GM12873 (cell line): ENCODE measurements around the gene OTOS.

Experiments
- CTCF ChIP-seq: IDR thresholded peaks from 2 replicates; pipeline ENCODE4 v1.5.1; 2012; ENCODE audit warnings: low read depth, mild to moderate bottlenecking, moderate library complexity, low read length, control low read depth; ENCODE audit not compliant: insufficient read depth; ENCODE audit errors: missing control alignments

The OTOS gene

GRCh38 chr2:240134956-240135520 lies 5.4 kb downstream of the OTOS start:
- TF ChIP-seq CTCF, result no peak

- TF ChIP-seq CTCF, result no peak
These were observed 6.0 kb downstream of the OTOS start for GRCh38 chr2:240134466-240134865.

- TF ChIP-seq CTCF, result no peak
These were observed 7.1 kb downstream of the OTOS start for GRCh38 chr2:240133401-240133800.

GRCh38 chr2:240132651-240132980 lies 7.8 kb downstream of the OTOS start:
- TF ChIP-seq CTCF, result no peak

- no peak for TF ChIP-seq CTCF
These were observed 8.4 kb downstream of the OTOS start for GRCh38 chr2:240131941-240132650.

- no peak for TF ChIP-seq CTCF
These were observed 9.2 kb downstream of the OTOS start for GRCh38 chr2:240131296-240131695.

GRCh38 chr2:240130393-240131195 lies 9.9 kb downstream of the OTOS start:
- TF ChIP-seq CTCF, result no peak
